Thyroid gland (tissue), 4 donors: ENCODE measurements around the gene PHACTR3. TPM values are rescaled to one million over a fixed set of nuclear protein-coding genes. Genes with fewer than 3 reads are reported as not detected.

Experiments
- DNase-seq, 2 donors: peaks; one replicate each; pipeline ENCODE4 v3.0.0-alpha.2; 2019
- H3K27ac ChIP-seq, 3 donors: fragments of 200-600 bp; sonication (generic); 1 replicate in 2 of 3; 2 replicates in 1 of 3; pipeline ENCODE4 v1.5.1; 2016 to 2019; ENCODE audit warnings: mild to moderate bottlenecking in 1 of 3, moderate library complexity in 1 of 3
- H3K27me3 ChIP-seq: fragments of 200-600 bp; sonication (generic); one replicate; pipeline ENCODE4 v1.5.1; 2019
- H3K36me3 ChIP-seq, 2 donors: fragments of 200-600 bp; sonication (generic); one replicate each; pipeline ENCODE4 v1.5.1; 2016 to 2019
- H3K4me1 ChIP-seq, 2 donors: fragments of 200-600 bp; sonication (generic); one replicate each; pipeline ENCODE4 v1.5.1; 2017 to 2019
- H3K4me3 ChIP-seq, 3 donors: fragments of 200-600 bp; sonication (generic); replicated peaks in 1 of 3; 1 replicate in 2 of 3; 2 replicates in 1 of 3; pipeline ENCODE4 v1.5.1; 2016; ENCODE audit warnings: mild to moderate bottlenecking in 1 of 3
- H3K9me3 ChIP-seq: fragments of 200-600 bp; sonication (generic); one replicate; pipeline ENCODE4 v1.5.1; 2017
- POLR2A ChIP-seq, 2 donors: fragments of 450-650 bp; IDR thresholded peaks; one replicate each; pipeline ENCODE4 v1.6.1; 2017; ENCODE audit warnings: antibody characterized with exemption in 2 of 2, mild to moderate bottlenecking in 2 of 2, moderate library complexity in 1 of 2
- WGBS, 2 donors: methylation state at CpG; one replicate each; pipeline ENCODE4 v1.1.5; 2017; 5-methylcytosine and 5-hydroxymethylcytosine counted together
- intact Hi-C: fragments of 100-400 bp; cut with DNase I; formaldehyde crosslinking; loops from one replicate; pipeline ENCODE4 v1.15.1; 2023
- total RNA-seq, 4 donors: library from RNA; depleted of rRNA; stranded (reverse); fragments of >200 nt; gene quantifications; one replicate each; pipeline ENCODE4 v1.2.3, GENCODE V29; 2016
- TF ChIP-seq, protein P1 (sequence below), 6 experiments: fragments of 200-600 bp in 3 of 6; fragments of 450-650 bp in 3 of 6; sonication (generic) in 3 of 6; IDR thresholded peaks; one replicate each; pipeline ENCODE4 v1.5.1; 2016 to 2019; ENCODE audit warnings: antibody characterized with exemption in 6 of 6, mild to moderate bottlenecking in 2 of 6, inconsistent platforms in 1 of 6, moderate library complexity in 1 of 6

PHACTR3 gene
- total RNA-seq, 4 donors from 2014 or later = 2.4 TPM; not detected in 3

DNA sequence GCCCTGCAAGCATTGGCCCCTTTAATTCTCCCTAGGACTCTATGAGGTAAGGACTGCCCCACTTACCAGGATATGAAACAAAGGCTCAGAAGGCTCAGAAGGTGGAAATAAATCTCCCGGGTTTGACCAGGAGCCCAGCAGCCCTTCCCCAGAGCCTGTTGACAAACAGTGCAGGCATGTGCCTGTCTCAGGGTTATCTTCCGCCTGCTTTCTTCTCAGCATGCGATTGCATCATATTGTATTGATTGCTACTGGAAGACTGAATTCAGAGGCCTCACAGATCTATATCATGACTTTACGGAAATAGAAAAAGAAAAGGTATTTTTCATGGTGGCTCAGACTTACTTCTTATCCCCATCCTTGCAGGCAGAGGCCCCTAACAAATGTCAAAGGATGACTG, 92.7 kb downstream of the PHACTR3 start:
- Histone ChIP-seq H3K4me3 (no peak overlapping the region), H3K9me3 (no peaks in the 10 kb centered on the region), H3K36me3 (no peaks in the 10 kb centered on the region), H3K27ac (no peak overlapping the region), H3K4me1 (no peaks in the 10 kb centered on the region), H3K27me3 (no peaks in the 10 kb centered on the region)
- no peak for TF ChIP-seq POLR2A (IDR thresholded peaks at IDR 0.05)
- TF ChIP-seq, protein P1, sequence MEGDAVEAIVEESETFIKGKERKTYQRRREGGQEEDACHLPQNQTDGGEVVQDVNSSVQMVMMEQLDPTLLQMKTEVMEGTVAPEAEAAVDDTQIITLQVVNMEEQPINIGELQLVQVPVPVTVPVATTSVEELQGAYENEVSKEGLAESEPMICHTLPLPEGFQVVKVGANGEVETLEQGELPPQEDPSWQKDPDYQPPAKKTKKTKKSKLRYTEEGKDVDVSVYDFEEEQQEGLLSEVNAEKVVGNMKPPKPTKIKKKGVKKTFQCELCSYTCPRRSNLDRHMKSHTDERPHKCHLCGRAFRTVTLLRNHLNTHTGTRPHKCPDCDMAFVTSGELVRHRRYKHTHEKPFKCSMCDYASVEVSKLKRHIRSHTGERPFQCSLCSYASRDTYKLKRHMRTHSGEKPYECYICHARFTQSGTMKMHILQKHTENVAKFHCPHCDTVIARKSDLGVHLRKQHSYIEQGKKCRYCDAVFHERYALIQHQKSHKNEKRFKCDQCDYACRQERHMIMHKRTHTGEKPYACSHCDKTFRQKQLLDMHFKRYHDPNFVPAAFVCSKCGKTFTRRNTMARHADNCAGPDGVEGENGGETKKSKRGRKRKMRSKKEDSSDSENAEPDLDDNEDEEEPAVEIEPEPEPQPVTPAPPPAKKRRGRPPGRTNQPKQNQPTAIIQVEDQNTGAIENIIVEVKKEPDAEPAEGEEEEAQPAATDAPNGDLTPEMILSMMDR (IDR thresholded peaks at IDR 0.05) = no peak
- intact Hi-C loops = no loop called here
- WGBS, 2 donors = 74 to 84% methylated on average over 4 of the region's 4 CpGs
- DNase-seq = no peak

DNA sequence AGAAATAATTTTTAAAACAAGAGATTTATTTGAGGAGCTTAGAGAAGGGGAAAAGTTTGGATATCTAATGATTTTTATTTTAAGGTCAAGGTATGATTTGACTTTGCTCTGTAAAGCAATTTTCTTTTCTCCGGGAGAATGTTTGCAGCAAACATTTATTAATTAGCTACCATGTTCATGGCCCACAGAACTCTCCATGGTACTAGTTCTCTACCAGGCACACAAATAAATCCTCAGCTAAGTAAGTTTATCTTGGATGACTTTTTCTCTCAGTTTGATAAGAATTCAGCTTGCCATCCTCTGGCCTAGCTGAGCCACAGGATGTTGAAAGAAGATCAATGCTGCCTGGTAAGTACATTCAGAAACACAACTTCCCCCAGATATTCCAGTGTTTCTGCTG, 94.3 kb downstream of the PHACTR3 start:
- no peaks in the 10 kb centered on the region for H3K27me3 ChIP-seq
- no peak for DNase-seq

DNA sequence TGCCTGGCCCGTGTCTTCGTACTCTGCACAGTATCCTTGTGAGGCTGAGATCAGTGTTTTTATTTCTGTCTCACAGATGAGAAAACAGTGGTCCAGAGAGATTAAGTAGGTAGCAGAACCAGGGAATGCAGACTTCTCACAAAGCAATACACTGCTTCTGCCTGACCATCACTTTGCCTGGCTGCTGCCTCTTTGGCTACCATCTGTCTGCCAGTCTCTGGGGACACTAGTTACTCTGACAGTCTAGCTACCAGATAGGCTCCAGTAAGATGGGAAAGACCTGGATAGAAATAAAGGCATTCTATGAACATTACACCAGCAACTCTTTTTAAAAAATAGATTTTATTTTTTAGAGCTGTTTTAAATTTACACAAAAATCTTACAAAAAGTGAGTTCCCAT, 96.9 kb downstream of the PHACTR3 start:
- Histone ChIP-seq H3K4me1 (no peaks in the 10 kb centered on the region), H3K36me3 (no peaks in the 10 kb centered on the region), H3K4me3 (no peak overlapping the region), H3K9me3 (no peaks in the 10 kb centered on the region), H3K27me3 (no peaks in the 10 kb centered on the region), H3K27ac (no peak overlapping the region)
- intact Hi-C loops = no loop called here
- TF ChIP-seq POLR2A (IDR thresholded peaks at IDR 0.05) = no peak
- TF ChIP-seq, protein P1 (IDR thresholded peaks at IDR 0.05) = no peak
- no peak for DNase-seq
- 45 to 77% methylated on average over 2 of the region's 2 CpGs for WGBS, 2 donors

More for the DNA sequence above, 94.3 kb downstream of the PHACTR3 start:
- TF ChIP-seq, protein P1 (IDR thresholded peaks at IDR 0.05) = no peak
- TF ChIP-seq POLR2A (IDR thresholded peaks at IDR 0.05) = no peak
- intact Hi-C loops = no loop called here
- Histone ChIP-seq H3K9me3 (no peaks in the 10 kb centered on the region), H3K4me3 (no peak overlapping the region), H3K27ac (no peak overlapping the region), H3K36me3 (no peaks in the 10 kb centered on the region), H3K4me1 (no peaks in the 10 kb centered on the region)
- WGBS, 2 donors = 57 to 67% methylated on average over 1 of the region's 1 CpG

DNA sequence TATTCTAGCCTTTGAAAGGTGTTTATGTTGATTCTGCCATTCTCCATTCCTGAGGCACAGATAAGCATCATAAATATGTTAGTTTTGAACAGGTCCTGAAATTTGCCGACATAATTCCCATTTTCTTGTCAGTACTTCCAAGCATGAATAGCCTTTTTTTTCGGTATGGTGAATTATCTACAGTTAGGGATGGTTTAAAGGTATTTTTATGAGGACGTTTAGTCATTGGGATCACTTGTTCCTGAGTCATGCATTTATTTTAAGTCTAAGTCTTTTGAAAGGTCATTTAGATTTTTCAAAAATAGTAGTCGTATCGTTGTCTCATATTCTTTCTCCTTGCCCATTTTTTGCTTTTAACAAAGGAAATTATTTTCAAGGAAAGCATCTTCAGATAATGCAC, 98.7 kb downstream of the PHACTR3 start:
- DNase-seq = no peak
- Histone ChIP-seq H3K4me3 (no peak overlapping the region), H3K36me3 (no peaks in the 10 kb centered on the region), H3K9me3 (no peaks in the 10 kb centered on the region), H3K27ac (no peak overlapping the region), H3K4me1 (no peaks in the 10 kb centered on the region), H3K27me3 (no peaks in the 10 kb centered on the region)
- 75 to 83% methylated on average over 5 of the region's 5 CpGs for WGBS, 2 donors
- intact Hi-C loops = no loop called here
- TF ChIP-seq, protein P1 (IDR thresholded peaks at IDR 0.05) = no peak
- no peak for TF ChIP-seq POLR2A (IDR thresholded peaks at IDR 0.05)

DNA sequence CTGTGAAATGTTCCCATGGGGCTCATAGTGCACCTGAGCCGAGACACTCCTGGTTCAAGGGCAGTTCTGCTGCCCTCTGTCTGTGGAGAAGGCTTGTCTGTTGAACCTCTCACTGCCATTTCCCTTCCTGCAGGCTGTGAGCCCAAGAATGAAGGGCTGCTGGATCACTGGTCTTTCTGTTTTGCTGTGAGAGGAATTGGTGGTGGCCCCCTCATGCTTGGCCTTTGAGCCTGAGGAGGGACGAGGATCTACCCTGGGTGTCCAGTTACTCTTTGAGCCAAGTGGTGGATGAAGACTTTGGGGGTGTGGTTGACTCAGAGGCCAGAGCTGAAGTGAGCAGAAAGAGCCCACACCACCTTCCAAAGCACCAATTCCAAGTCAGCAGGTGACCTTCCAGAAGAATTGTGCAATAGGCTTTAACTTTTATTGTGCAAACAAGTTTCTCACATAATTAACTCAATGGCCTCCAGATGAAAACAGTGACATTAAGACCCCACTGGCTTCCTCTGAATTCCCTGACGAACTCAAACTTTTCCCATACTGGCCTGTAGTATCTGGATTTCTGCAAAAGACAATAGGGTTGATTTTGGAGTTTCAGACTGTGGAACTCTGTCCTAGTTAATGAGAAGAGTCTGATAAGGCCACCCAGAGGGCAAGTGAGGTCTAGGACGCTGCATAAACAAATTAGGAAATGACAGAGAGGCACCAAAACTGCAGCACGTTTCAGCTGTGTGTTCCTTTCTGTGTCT, 101.5 kb downstream of the PHACTR3 start:
- Histone ChIP-seq H3K9me3 (no peaks in the 10 kb centered on the region), H3K4me3 (no peak overlapping the region), H3K4me1 (no peaks in the 10 kb centered on the region), H3K36me3 (no peaks in the 10 kb centered on the region), H3K27ac (no peak overlapping the region), H3K27me3 (no peaks in the 10 kb centered on the region)
- intact Hi-C loops = no loop called here
- TF ChIP-seq, protein P1 (IDR thresholded peaks at IDR 0.05) = no peak
- TF ChIP-seq POLR2A (IDR thresholded peaks at IDR 0.05) = no peak
- DNase-seq = no peak
- 32 to 45% methylated on average over 4 to 5 of the region's 5 CpGs for WGBS, 2 donors
